Fibroblast of the aortic adventitia (primary cell): ENCODE data around the gene RBBP8NL. TPM values are rescaled to one million over a fixed set of nuclear protein-coding genes. Genes with fewer than 3 reads are reported as not detected.

Experiments
- DNase-seq: peaks from one replicate; pipeline ENCODE4 v3.0.0-alpha.2; 2010; ENCODE audit warnings: low read depth
- H3K4me3 ChIP-seq: 2 replicates; pipeline ENCODE4 v1.5.1; 2011; ENCODE audit warnings: low read depth, mild to moderate bottlenecking, control low read depth, low read length, moderate library complexity
- total RNA-seq: library from RNA; depleted of rRNA; stranded (reverse); fragments of >200 nt; gene quantifications from 2 replicates; pipeline ENCODE4 v1.2.3, GENCODE V29; 2012; ENCODE audit warnings: low replicate concordance
- TF ChIP-seq, protein P1 (sequence below): IDR thresholded peaks from 2 replicates; pipeline ENCODE4 v1.5.1; 2011; ENCODE audit warnings: mild to moderate bottlenecking, low read length, control low read depth, inconsistent platforms; ENCODE audit not compliant: insufficient read depth

RBBP8NL gene
- total RNA-seq, 1 donor, result not detected

DNA sequence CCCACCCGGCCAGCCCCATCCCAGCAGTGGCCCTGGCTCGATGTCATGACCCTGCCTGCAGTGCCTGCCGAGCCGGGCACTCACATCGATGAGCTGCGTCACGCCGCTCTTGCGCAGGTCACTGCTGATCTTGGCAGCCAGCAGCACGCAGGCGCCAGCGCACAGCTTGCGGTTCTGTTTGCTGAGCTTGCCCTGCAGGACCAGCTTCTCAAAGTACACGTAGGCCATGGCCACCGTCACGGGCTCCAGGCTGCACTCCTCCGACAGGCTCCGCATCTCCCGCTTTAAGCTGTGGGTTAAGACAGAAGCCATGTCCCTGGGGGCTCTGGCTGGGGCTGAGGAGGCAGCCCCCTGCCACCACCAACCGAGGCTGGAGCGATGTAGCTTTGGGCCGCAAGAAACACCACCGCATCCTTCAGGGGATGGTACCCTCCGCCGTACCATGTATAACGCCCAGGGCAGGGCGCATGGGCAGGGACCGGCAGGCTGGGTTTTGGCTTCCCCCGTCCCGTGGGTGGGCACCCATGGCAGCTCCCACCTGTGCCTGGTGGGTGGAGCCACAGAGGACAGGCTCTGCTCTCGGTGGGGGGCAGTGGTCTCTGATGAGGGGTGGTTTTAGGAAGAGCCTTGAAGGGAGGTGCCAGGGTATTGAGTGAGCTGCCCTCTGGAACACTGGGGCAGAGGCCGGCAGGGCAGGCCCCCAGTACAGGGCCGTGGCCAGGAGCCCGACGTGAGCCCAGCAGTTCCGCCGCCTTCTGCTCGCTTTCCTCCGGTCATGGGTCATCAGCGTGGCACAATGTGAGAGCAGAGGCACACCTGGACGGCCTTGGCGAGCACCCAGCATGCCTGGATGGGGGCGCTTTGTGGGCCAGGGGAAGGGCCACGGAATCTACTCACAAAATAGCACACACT, 35.9 kb downstream of the RBBP8NL start:
- no peak for DNase-seq
- H3K4me3 ChIP-seq, result no peak overlapping the region
- TF ChIP-seq, protein P1, sequence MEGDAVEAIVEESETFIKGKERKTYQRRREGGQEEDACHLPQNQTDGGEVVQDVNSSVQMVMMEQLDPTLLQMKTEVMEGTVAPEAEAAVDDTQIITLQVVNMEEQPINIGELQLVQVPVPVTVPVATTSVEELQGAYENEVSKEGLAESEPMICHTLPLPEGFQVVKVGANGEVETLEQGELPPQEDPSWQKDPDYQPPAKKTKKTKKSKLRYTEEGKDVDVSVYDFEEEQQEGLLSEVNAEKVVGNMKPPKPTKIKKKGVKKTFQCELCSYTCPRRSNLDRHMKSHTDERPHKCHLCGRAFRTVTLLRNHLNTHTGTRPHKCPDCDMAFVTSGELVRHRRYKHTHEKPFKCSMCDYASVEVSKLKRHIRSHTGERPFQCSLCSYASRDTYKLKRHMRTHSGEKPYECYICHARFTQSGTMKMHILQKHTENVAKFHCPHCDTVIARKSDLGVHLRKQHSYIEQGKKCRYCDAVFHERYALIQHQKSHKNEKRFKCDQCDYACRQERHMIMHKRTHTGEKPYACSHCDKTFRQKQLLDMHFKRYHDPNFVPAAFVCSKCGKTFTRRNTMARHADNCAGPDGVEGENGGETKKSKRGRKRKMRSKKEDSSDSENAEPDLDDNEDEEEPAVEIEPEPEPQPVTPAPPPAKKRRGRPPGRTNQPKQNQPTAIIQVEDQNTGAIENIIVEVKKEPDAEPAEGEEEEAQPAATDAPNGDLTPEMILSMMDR, result no peak

- no peak overlapping the region for H3K4me3 ChIP-seq
- no peak for DNase-seq
- TF ChIP-seq, protein P1, result no peak
Measured at GRCh38 chr20:62390317-62391164, 36.8 kb downstream of the RBBP8NL start.

DNA sequence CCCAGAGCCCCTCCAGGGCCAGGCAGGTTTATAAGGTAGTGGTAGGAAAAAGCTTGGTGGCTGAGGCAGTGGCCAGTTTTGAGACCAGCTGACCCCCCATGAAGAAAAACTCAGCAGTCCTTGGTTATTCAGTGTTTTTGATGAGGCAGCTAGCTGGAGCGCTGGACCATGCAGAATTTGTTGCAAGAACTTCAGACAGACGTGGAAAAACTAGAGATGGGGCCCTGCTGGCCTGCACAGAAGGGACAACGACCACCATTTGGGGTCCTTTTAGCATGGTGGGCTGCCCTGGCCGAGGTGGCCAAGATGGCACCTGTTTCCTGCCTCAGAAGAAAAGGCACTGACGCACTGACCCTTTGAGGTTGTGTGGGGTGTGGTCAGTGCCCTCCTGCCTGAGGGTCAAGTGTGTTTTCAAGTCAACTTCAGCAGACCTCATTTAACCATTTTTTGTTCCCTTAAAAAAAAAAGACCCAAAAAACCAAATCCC, 37.7 kb downstream of the RBBP8NL start:
- H3K4me3 ChIP-seq, result no peak overlapping the region
- TF ChIP-seq, protein P1, result no peak
- DNase-seq, result no peak

- H3K4me3 ChIP-seq, result no peak overlapping the region
- TF ChIP-seq, protein P1, result no peak
- no peak for DNase-seq
Measured at GRCh38 chr20:62388839-62389600, 38.3 kb downstream of the RBBP8NL start.

DNA sequence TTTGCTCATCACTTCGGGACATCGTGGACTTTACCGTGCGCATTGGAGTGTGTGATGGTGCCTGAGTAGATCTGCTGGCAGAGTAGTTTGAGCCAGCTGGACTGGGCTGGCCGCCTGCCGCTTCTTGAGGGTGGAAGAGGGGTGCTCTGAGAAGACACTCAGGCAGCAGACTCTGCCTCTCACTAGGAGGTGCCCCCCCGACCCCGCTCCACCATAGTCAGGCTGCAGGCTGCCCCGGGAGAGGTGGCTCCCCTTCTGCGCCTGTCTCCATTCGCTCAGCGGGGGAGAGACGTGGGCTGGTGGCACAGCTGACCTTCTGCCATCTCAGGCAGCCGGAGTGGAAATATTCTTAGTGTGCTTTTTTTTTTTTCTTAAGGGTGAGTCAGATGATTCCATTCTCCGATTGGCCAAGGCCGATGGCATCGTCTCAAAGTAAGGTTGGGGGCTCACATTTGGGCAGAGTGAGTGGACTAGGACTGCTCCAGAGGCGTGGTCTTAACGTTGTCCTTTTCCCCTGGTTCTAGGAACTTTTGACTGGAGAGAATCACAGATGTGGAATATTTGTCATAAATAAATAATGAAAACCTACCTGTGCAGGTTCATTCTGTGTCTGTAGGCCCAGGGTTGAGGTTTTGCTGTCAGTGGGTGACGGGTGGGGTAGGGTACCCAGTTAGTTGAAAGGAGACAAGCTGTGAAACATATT, 39.3 kb downstream of the RBBP8NL start:
- no peak for DNase-seq
- TF ChIP-seq, protein P1, result no peak
- peak overlapping the region; percentile 99 for H3K4me3 ChIP-seq
